Esophagus muscularis mucosa (tissue), 4 donors: ENCODE measurements around the gene CLNK.

ENCODE experiments used
- CTCF ChIP-seq, 3 experiments: fragments of 200-600 bp in 2 of 3; fragments of 450-650 bp in 1 of 3; sonication (generic) in 2 of 3; IDR thresholded peaks; one replicate each; pipeline ENCODE4 v1.5.1; 2017 to 2019; ENCODE audit warnings: antibody characterized with exemption in 3 of 3, mild to moderate bottlenecking in 2 of 3, moderate library complexity in 1 of 3
- EP300 ChIP-seq: sonication (generic); formaldehyde crosslinking; IDR thresholded peaks from one replicate; pipeline ENCODE4 v1.6.1; 2017; ENCODE audit warnings: antibody characterized with exemption
- POLR2A ChIP-seq: fragments of 450-650 bp; IDR thresholded peaks from one replicate; pipeline ENCODE4 v1.6.1; 2017; ENCODE audit warnings: antibody characterized with exemption, moderate library complexity, mild to moderate bottlenecking, low read depth
- POLR2AphosphoS5 ChIP-seq, 2 donors: sonication (generic); formaldehyde crosslinking; IDR thresholded peaks; one replicate each; pipeline ENCODE4 v1.6.1; 2017; ENCODE audit warnings: antibody characterized with exemption in 2 of 2

GRCh38 chr4:10457255-10457801 lies 227.2 kb downstream of the CLNK start, which contains the start of gene ZNF518B:
- no peak for TF ChIP-seq CTCF (IDR thresholded peaks at IDR 0.05)
- TF ChIP-seq POLR2A, result peak; percentile 34
- no peak for TF ChIP-seq EP300
- TF ChIP-seq POLR2AphosphoS5 (IDR thresholded peaks at IDR 0.05), result peak; percentile 26 to 52
